ENCODE measurements around the gene EXOC7.

- TF ChIP-seq, protein P1, sequence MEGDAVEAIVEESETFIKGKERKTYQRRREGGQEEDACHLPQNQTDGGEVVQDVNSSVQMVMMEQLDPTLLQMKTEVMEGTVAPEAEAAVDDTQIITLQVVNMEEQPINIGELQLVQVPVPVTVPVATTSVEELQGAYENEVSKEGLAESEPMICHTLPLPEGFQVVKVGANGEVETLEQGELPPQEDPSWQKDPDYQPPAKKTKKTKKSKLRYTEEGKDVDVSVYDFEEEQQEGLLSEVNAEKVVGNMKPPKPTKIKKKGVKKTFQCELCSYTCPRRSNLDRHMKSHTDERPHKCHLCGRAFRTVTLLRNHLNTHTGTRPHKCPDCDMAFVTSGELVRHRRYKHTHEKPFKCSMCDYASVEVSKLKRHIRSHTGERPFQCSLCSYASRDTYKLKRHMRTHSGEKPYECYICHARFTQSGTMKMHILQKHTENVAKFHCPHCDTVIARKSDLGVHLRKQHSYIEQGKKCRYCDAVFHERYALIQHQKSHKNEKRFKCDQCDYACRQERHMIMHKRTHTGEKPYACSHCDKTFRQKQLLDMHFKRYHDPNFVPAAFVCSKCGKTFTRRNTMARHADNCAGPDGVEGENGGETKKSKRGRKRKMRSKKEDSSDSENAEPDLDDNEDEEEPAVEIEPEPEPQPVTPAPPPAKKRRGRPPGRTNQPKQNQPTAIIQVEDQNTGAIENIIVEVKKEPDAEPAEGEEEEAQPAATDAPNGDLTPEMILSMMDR (optimal IDR thresholded peaks at IDR 0.05 in 1 of 3, IDR thresholded peaks at IDR 0.05 in 1 of 3, conservative IDR thresholded peaks at IDR 0.05 in 1 of 3; ENCODE audit: extremely low read depth in 1 of 3, insufficient read depth in 2 of 3, low read length in 3 of 3) = no peak
- TF ChIP-seq EZH2 (IDR thresholded peaks at IDR 0.05; ENCODE audit: low read length) = no peak
Observed at GRCh38 chr17:76122431-76123190, 19.0 kb upstream of the EXOC7 start.

Data from keratinocyte (primary cell).